ENCODE results near the gene PRR5. TPM values are rescaled to one million over a fixed set of nuclear protein-coding genes. Genes with fewer than 3 reads are reported as not detected.

Gene PRR5
- total RNA-seq, 1 donor from 2014 or later: 20.5 TPM

DNA sequence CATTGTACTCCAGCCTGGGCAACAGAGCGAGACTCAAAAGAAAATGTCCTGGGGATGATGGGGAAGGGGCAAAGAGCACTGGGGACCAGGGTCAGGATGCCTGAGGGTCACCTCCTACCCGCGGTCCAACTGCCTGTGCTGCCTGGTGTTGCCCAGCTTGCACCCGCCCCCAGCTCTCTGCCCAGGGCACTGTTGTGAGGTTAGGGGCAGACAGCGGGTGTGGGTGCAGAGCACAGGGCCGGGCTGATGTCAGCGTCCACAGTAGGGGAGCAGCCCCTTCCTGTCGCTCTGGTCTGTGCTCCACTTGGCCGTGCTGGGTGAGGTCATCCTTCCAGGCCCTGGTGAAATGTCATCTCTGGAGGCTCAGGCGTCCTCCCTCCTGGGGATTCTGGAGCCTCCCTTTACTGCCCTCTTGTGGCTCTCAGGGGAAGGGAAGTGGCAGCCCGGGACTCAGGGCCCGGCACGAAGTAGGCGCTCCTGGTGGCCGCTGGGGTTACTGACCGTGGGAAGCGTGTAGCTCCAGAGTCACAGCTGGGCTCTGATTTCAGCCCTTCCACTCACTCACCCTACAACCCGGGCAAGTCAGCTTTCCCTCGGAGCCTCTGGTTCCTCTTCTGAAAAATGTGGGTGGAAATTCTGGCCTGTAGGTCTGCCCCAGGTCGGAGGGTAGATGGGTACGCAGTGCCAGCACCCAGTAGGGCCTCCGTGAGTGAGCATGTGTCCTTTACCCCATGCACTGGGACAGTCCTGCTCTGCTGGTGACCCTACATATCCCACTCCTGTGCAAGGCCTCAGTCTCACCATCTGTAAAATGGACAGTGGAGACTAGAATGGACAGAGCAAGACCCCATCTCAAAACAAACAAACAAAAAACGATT lies 17.3 kb upstream of the PRR5 start:
- H3K4me1 Mint-ChIP-seq (ENCODE audit: low read depth): peaks cover 13% of the 10 kb centered on the region
- peak; percentile 76 for DNase-seq (ENCODE audit: low spot score, unreplicated experiment)
- peak overlapping the region; percentile 80 for H3K27ac Mint-ChIP-seq
- no peaks in the 10 kb centered on the region for H3K27me3 Mint-ChIP-seq
- TF ChIP-seq, protein P1, sequence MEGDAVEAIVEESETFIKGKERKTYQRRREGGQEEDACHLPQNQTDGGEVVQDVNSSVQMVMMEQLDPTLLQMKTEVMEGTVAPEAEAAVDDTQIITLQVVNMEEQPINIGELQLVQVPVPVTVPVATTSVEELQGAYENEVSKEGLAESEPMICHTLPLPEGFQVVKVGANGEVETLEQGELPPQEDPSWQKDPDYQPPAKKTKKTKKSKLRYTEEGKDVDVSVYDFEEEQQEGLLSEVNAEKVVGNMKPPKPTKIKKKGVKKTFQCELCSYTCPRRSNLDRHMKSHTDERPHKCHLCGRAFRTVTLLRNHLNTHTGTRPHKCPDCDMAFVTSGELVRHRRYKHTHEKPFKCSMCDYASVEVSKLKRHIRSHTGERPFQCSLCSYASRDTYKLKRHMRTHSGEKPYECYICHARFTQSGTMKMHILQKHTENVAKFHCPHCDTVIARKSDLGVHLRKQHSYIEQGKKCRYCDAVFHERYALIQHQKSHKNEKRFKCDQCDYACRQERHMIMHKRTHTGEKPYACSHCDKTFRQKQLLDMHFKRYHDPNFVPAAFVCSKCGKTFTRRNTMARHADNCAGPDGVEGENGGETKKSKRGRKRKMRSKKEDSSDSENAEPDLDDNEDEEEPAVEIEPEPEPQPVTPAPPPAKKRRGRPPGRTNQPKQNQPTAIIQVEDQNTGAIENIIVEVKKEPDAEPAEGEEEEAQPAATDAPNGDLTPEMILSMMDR (IDR thresholded peaks at IDR 0.05; ENCODE audit: unreplicated experiment): peak; percentile 98
- no peak overlapping the region for H3K4me3 Mint-ChIP-seq (ENCODE audit: low read depth)
- no peaks in the 10 kb centered on the region for H3K9me3 Mint-ChIP-seq (ENCODE audit: low read depth)
- no peaks in the 10 kb centered on the region for H3K36me3 Mint-ChIP-seq (ENCODE audit: insufficient read depth)

DNA sequence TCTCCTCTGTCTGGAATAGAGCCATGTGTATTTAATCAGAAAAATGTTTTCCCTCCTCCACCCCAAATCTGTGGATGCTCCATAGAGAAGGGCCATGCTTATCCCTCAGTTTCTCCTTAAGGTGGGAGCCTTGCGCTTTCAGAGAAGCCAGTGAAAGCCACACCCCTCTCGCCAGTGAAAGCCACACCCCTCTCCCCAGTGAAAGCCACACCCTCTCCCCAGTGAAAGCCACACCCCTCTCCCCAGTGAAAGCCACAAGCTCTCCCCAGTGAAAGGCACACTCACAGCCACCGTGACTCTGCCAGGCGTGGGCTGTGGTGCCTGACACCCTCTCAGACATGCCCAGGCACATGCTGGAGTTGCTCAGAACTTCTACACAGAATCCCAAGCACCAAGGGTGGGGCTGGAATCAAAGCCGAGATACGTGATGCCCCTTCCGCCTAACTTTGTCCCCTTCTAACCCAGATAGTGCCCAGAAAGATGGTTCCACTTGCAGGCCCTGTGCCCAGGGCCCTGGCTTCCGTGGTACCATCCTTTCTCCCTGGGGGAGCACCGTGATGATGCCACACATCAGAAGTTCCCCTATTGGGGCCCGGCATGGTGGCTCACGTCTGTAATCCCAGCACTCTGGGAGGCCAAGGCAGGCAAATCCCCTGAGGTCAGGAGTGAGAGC lies 16.5 kb upstream of the PRR5 start:
- no peak for DNase-seq (ENCODE audit: low spot score, unreplicated experiment)
- H3K4me3 Mint-ChIP-seq (ENCODE audit: low read depth): no peak overlapping the region
- no peaks in the 10 kb centered on the region for H3K36me3 Mint-ChIP-seq (ENCODE audit: insufficient read depth)

DNA sequence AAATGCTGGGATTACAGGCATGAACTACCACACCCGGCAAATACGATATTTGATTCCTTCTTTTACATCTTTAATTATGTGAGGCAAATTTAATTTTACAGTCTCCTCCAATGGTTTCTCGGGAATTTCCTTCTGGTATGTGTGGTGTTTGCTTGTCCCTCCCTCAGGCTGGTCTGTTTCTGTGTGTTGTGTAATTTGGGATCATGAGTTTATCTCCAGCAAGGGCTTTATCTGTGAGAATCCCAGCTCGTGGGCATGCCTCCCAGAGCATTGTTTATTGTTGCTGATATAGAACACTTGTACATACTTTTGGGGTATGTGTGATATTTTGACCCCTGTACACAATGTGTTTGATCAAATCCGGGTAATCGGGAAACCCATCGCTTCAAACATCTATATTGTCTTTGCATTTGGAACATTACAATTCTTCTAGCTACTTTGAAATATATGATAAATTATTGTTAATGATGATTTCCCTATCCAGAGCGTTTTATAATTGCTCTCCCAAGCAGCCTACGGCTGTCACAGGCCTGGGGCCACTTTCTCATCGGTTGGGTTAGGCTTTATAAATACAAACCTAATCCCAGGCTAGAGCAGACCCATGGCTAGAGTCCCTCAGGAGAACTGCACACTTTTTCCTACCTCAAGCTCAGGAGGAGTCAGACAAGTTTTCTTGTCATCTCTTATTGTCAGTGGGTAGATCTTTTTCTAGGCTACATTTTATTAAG lies 15.0 kb upstream of the PRR5 start:
- no peak for DNase-seq (ENCODE audit: low spot score, unreplicated experiment)
- no peaks in the 10 kb centered on the region for H3K36me3 Mint-ChIP-seq (ENCODE audit: insufficient read depth)
- peaks cover 13% of the 10 kb centered on the region for H3K4me1 Mint-ChIP-seq (ENCODE audit: low read depth)
- H3K9me3 Mint-ChIP-seq (ENCODE audit: low read depth): no peaks in the 10 kb centered on the region
- no peak overlapping the region for H3K4me3 Mint-ChIP-seq (ENCODE audit: low read depth)
- H3K27me3 Mint-ChIP-seq: peaks cover 4% of the 10 kb centered on the region
- H3K27ac Mint-ChIP-seq: peak overlapping the region; percentile 76
- TF ChIP-seq, protein P1 (IDR thresholded peaks at IDR 0.05; ENCODE audit: unreplicated experiment): no peak

More for the DNA sequence above, 16.5 kb upstream of the PRR5 start:
- peaks cover 13% of the 10 kb centered on the region for H3K4me1 Mint-ChIP-seq (ENCODE audit: low read depth)
- H3K27ac Mint-ChIP-seq: no peak overlapping the region
- H3K27me3 Mint-ChIP-seq: peaks cover 4% of the 10 kb centered on the region
- H3K9me3 Mint-ChIP-seq (ENCODE audit: low read depth): no peaks in the 10 kb centered on the region
- TF ChIP-seq, protein P1 (IDR thresholded peaks at IDR 0.05; ENCODE audit: unreplicated experiment): no peak

DNA sequence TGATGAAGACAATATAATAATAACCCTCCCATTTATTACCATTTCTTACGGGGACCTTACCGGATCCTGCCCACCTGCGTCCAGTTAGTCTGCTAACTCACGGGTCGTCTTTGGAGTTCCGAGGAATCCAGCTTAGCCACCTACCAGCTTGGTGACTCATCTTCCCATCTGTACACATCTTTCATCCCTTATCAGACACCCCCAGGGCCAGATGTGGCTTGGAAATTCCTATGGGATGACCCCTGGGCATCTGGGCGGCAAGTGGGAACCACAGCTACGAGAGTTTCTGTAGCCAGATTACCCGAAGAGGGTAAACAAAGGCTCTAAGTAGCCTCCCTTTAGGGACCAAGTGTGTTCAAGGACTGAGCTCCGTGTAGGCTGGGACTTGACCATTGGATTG lies 12.8 kb upstream of the PRR5 start:
- H3K36me3 Mint-ChIP-seq (ENCODE audit: insufficient read depth): no peaks in the 10 kb centered on the region
- H3K4me3 Mint-ChIP-seq (ENCODE audit: low read depth): no peak overlapping the region

More for the DNA sequence above, 12.8 kb upstream of the PRR5 start:
- Mint-ChIP-seq H3K27me3 (peaks cover 4% of the 10 kb centered on the region), H3K27ac (no peak overlapping the region), H3K4me1 (ENCODE audit: low read depth) (peaks cover 13% of the 10 kb centered on the region), H3K9me3 (ENCODE audit: low read depth) (no peaks in the 10 kb centered on the region)
- DNase-seq (ENCODE audit: low spot score, unreplicated experiment): no peak
- TF ChIP-seq, protein P1 (IDR thresholded peaks at IDR 0.05; ENCODE audit: unreplicated experiment): no peak
